ENCODE results near the gene PRICKLE1.

The PRICKLE1 gene

GRCh38 chr12:42609605-42610004 lies 20.1 kb upstream of the PRICKLE1 start:
- DNase-seq (ENCODE audit: low read depth): no peak
- TF ChIP-seq CTCF (conservative IDR thresholded peaks at IDR 0.05; ENCODE audit: low read depth, low read length): no peak
- H3K4me3 ChIP-seq (ENCODE audit: low read length): no peak overlapping the region

- TF ChIP-seq CTCF (conservative IDR thresholded peaks at IDR 0.05; ENCODE audit: low read depth, low read length): no peak
- DNase-seq (ENCODE audit: low read depth): no peak
These were observed 18.8 kb upstream of the PRICKLE1 start for GRCh38 chr12:42608196-42608825.

DNA sequence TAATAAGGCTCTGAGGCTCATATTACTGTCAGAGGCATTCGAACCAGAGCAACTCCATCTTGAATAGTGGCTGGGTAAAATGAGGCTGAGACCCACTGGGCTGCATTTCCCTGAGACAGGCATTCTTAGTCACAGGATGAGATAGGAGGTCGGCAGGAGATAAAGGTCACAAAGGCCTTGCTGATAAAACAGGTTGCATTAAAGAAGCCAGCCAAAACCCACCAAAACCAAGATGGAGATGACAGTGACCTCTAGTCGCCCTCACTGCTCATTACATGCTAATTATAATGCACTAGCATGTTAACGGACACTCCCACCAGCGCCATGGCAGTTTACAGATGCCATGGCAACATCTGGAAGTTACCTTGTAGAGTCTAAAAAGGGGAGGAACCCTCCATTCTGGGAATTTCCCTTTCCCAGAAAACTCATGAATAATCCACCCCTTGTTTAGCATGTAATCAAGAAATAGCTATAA lies 18.1 kb upstream of the PRICKLE1 start:
- no peak for TF ChIP-seq CTCF (conservative IDR thresholded peaks at IDR 0.05; ENCODE audit: low read depth, low read length)
- no peak overlapping the region for H3K4me3 ChIP-seq (ENCODE audit: low read length)
- no peak for DNase-seq (ENCODE audit: low read depth)

More at GRCh38 chr12:42608196-42608825, 18.8 kb upstream of the PRICKLE1 start:
- H3K4me3 ChIP-seq (ENCODE audit: low read length): no peak overlapping the region

GRCh38 chr12:42606471-42606870 lies 16.9 kb upstream of the PRICKLE1 start:
- H3K4me3 ChIP-seq (ENCODE audit: low read length): no peak overlapping the region
- no peak for TF ChIP-seq CTCF (conservative IDR thresholded peaks at IDR 0.05; ENCODE audit: low read depth, low read length)
- DNase-seq (ENCODE audit: low read depth): no peak

DNA sequence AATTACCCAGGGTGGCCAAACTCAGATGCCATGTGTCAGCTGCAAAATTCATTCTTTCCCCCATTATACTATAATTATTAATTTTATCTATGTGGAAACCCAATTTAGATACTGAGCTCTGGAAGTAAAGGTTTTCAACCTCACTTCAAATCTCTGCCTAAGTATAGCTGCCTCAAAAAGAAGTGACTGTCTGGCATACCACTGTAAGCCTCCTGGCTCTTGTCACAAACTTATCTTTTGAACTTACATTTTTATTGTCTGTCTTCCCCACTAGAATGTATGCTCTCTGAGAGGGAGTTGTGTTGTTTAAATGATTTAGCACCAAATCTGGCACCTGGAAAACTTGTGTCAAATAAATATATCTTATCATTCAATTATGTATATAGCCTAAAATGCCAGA lies 16.1 kb upstream of the PRICKLE1 start:
- no peak for DNase-seq (ENCODE audit: low read depth)
- TF ChIP-seq CTCF (conservative IDR thresholded peaks at IDR 0.05; ENCODE audit: low read depth, low read length): no peak
- no peak overlapping the region for H3K4me3 ChIP-seq (ENCODE audit: low read length)

GRCh38 chr12:42603246-42603990 lies 13.9 kb upstream of the PRICKLE1 start:
- H3K4me3 ChIP-seq (ENCODE audit: low read length): no peak overlapping the region
- no peak for DNase-seq (ENCODE audit: low read depth)
- TF ChIP-seq CTCF (conservative IDR thresholded peaks at IDR 0.05; ENCODE audit: low read depth, low read length): no peak

DNA sequence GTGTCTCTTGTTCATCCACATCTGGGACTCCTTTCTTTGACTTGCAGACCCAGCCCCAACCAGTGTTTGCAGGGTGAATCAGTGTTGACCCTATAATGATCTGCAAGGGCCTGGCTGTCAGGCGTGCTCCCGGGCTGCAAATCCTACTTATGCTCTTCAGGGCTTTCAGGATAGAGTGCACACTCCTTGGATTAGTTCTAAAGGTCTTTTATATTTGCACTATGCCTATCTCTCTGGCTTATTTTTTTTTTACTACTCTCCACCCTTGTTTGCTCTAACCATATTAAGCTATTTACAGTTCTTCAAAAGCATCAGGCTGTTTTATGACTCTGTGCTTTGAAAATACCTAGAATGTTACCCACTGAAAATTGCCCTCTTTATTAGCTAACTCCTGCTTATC lies 4.3 kb upstream of the PRICKLE1 start:
- DNase-seq (ENCODE audit: low read depth): no peak
- TF ChIP-seq CTCF (conservative IDR thresholded peaks at IDR 0.05; ENCODE audit: low read depth, low read length): no peak
- no peak overlapping the region for H3K4me3 ChIP-seq (ENCODE audit: low read length)
